HG03025 (cell line): ENCODE data around the gene GRN.

Experiments
- ATAC-seq: cut with Tn5 transposase; IDR thresholded peaks from one replicate; pipeline ENCODE4 v1.9.1; 2021; ENCODE audit warnings: mild to moderate bottlenecking, moderate library complexity; ENCODE audit not compliant: unreplicated experiment, low FRiP score

Gene GRN

GRCh38 chr17:44400226-44400847 lies 55.2 kb downstream of the GRN start:
- ATAC-seq: no peak
